MM.1S (cell line): Measurements from ENCODE around the gene ZNF507.

Source experiments
- EZH2phosphoT487 ChIP-seq: fragments of 300-600 bp; sonication (generic); IDR thresholded peaks from 2 replicates; pipeline ENCODE4 v1.6.1; 2018; ENCODE audit warnings: antibody characterized with exemption, low read length
- TF ChIP-seq, protein P1 (sequence below): fragments of 300-600 bp; sonication (generic); IDR thresholded peaks from 2 replicates; pipeline ENCODE4 v1.5.1; 2016; ENCODE audit warnings: antibody characterized with exemption, low read length, mixed read lengths

DNA sequence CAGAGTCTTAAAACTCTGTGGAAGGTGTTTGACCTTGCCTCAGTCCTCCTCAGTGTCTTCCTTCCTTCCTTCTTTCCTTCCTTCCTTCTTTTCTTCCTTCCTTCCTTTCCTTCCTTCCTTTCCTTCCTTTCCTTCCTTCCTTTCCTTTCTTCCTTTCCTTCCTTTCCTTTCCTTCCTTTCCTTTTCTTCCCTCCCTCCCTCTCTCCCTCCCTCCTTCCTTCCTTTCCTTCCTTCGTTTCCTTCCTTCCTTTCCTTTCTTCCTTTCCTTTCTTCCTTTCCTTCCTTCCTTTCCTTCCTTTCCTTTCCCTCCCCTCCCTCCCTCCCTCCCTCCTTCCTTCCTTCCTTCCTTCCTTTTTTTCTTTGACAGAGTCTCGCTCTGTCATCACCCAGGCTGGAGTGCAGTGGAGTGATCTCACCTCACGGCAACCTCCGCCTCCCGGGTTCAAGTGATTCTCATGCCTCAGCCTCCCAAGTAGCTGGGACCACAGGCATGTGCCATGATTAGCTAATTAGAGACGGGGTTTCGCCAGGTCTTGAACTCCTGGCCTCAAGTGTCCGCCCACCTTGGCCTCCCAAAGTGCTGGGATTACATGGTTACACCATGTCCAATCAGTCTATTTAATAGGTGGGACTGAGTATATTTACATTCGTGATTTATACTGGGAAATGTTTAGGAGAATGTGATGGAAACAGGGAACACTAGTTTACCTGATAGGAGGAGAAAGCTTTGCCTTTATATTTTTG is 16.3 kb downstream of the ZNF507 start:
- TF ChIP-seq, protein P1, sequence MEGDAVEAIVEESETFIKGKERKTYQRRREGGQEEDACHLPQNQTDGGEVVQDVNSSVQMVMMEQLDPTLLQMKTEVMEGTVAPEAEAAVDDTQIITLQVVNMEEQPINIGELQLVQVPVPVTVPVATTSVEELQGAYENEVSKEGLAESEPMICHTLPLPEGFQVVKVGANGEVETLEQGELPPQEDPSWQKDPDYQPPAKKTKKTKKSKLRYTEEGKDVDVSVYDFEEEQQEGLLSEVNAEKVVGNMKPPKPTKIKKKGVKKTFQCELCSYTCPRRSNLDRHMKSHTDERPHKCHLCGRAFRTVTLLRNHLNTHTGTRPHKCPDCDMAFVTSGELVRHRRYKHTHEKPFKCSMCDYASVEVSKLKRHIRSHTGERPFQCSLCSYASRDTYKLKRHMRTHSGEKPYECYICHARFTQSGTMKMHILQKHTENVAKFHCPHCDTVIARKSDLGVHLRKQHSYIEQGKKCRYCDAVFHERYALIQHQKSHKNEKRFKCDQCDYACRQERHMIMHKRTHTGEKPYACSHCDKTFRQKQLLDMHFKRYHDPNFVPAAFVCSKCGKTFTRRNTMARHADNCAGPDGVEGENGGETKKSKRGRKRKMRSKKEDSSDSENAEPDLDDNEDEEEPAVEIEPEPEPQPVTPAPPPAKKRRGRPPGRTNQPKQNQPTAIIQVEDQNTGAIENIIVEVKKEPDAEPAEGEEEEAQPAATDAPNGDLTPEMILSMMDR: no peak
- no peak for TF ChIP-seq EZH2phosphoT487
